ENCODE results near the gene EPG5.
A peak's percentile ranks its signal among the peaks of the same experiment; 100 is the strongest.
"Not testable (repeated sequence)": the region's sequence is repeated elsewhere in the genome, so short reads cannot be mapped to it uniquely, and the experiment has no call there.

The EPG5 gene

DNA sequence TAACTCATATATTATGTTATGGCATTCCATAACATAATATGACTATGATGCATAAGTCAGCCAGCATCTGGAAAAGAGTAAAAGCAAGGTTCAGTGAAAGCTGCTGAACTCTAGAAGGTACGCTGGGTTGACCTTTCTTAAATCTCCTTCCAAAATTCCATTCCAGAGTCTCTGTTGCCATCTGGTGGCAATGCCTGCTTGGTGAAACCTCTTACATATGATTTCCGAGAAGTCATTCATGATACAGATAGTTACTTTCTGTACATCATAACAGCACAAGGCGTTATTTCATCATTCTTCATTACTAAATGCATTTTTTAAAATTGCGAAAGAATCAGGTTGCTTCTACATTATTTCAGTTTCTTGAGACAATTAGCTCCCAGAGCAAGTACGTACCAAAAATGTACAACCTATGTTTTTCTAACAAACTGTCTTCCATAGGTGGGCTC lies 7.0 kb upstream of the EPG5 start:
- H3K4me1 ChIP-seq (ENCODE audit: control insufficient read depth, insufficient read depth, low read length): peaks cover 4% of the 10 kb centered on the region
- no peaks in the 10 kb centered on the region for H3K36me3 ChIP-seq (ENCODE audit: control insufficient read depth, insufficient read depth, low read length, severe bottlenecking)
- no peaks in the 10 kb centered on the region for H3K9me3 ChIP-seq (ENCODE audit: control insufficient read depth, low read length)
- peak; percentile 94 for DNase-seq (ENCODE audit: low read depth)
- H3K9ac ChIP-seq (ENCODE audit: low read length): peak overlapping the region; percentile 11
- no peaks in the 10 kb centered on the region for H3K27me3 ChIP-seq (replicated peaks; ENCODE audit: control insufficient read depth, insufficient read depth, low read length)
- no peak overlapping the region for H3K4me3 ChIP-seq (ENCODE audit: low read length)

GRCh38 chr18:45964913-45965312 lies 2.2 kb downstream of the EPG5 start:
- DNase-seq (ENCODE audit: low read depth); H3K9me3 ChIP-seq (ENCODE audit: control insufficient read depth, low read length); H3K4me3 ChIP-seq (ENCODE audit: low read length); H3K36me3 ChIP-seq (ENCODE audit: control insufficient read depth, insufficient read depth, low read length, severe bottlenecking); H3K9ac ChIP-seq (ENCODE audit: low read length); H3K27me3 ChIP-seq (replicated peaks; ENCODE audit: control insufficient read depth, insufficient read depth, low read length): not testable (repeated sequence)
- peaks cover 30% of the 10 kb centered on the region for H3K4me1 ChIP-seq (ENCODE audit: control insufficient read depth, insufficient read depth, low read length)

DNA sequence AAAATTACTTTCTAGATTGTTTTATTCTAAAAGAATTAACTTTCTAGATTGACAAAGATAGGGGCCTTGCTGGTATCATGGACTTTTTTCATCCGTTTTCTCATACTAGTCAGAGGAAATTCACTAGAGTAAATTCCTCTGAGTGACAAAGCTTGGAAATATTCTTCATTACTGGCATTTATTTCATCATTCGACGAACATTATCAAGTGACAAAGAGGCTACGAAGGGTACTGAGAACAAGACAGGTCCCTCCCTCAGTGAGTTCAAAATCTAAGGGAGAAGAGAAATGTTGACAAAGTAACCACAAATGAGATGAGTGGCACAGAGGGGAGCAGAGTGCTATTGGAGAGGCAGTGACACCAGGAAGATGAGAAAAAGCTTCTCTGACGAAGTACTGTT lies 4.3 kb downstream of the EPG5 start:
- Histone ChIP-seq H3K4me1 (ENCODE audit: control insufficient read depth, insufficient read depth, low read length) (peaks cover 38% of the 10 kb centered on the region), H3K4me3 (ENCODE audit: low read length) (no peak overlapping the region), H3K27me3 (replicated peaks; ENCODE audit: control insufficient read depth, insufficient read depth, low read length) (no peaks in the 10 kb centered on the region), H3K9me3 (ENCODE audit: control insufficient read depth, low read length) (no peaks in the 10 kb centered on the region), H3K9ac (ENCODE audit: low read length) (peak overlapping the region; percentile 3), H3K36me3 (ENCODE audit: control insufficient read depth, insufficient read depth, low read length, severe bottlenecking) (no peaks in the 10 kb centered on the region)
- peak; percentile 40 for DNase-seq (ENCODE audit: low read depth)

GRCh38 chr18:45962461-45962860 lies 4.7 kb downstream of the EPG5 start:
- DNase-seq (ENCODE audit: low read depth): peak; percentile 16
- Histone ChIP-seq H3K27me3 (replicated peaks; ENCODE audit: control insufficient read depth, insufficient read depth, low read length) (no peaks in the 10 kb centered on the region), H3K9me3 (ENCODE audit: control insufficient read depth, low read length) (no peaks in the 10 kb centered on the region), H3K9ac (ENCODE audit: low read length) (peak overlapping the region; percentile 3), H3K4me3 (ENCODE audit: low read length) (no peak overlapping the region), H3K4me1 (ENCODE audit: control insufficient read depth, insufficient read depth, low read length) (peaks cover 39% of the 10 kb centered on the region), H3K36me3 (ENCODE audit: control insufficient read depth, insufficient read depth, low read length, severe bottlenecking) (no peaks in the 10 kb centered on the region)

- not testable (repeated sequence) for H3K36me3 ChIP-seq (ENCODE audit: control insufficient read depth, insufficient read depth, low read length, severe bottlenecking); H3K9me3 ChIP-seq (ENCODE audit: control insufficient read depth, low read length); H3K4me3 ChIP-seq (ENCODE audit: low read length); DNase-seq (ENCODE audit: low read depth); H3K9ac ChIP-seq (ENCODE audit: low read length); H3K27me3 ChIP-seq (replicated peaks; ENCODE audit: control insufficient read depth, insufficient read depth, low read length)
- H3K4me1 ChIP-seq (ENCODE audit: control insufficient read depth, insufficient read depth, low read length): peaks cover 56% of the 10 kb centered on the region
These were observed 7.6 kb downstream of the EPG5 start for GRCh38 chr18:45959484-45959883.

GRCh38 chr18:45958730-45959129 lies 8.4 kb downstream of the EPG5 start:
- Histone ChIP-seq H3K9me3 (ENCODE audit: control insufficient read depth, low read length) (no peaks in the 10 kb centered on the region), H3K4me3 (ENCODE audit: low read length) (no peak overlapping the region), H3K4me1 (ENCODE audit: control insufficient read depth, insufficient read depth, low read length) (peaks cover 63% of the 10 kb centered on the region), H3K9ac (ENCODE audit: low read length) (no peak overlapping the region), H3K27me3 (replicated peaks; ENCODE audit: control insufficient read depth, insufficient read depth, low read length) (no peaks in the 10 kb centered on the region), H3K36me3 (ENCODE audit: control insufficient read depth, insufficient read depth, low read length, severe bottlenecking) (peaks cover 4% of the 10 kb centered on the region)
- no peak for DNase-seq (ENCODE audit: low read depth)

DNA sequence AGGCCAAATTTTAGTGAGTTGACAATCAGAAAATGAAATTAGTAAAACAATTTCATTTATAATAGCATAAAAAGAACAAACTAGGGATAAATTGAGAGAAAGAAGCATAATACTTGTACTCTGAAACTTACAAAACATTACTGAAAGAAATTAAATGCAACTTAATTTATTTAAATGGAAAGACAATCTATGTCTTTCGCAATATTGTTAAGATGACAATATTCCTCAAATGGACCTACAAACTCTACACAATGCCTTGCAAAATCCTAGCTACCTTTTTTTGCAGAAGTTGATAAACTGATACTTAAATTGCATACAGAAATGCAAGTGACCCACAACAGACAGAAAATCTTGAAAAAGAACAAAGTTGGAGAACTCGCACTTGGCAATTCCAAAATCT lies 9.1 kb downstream of the EPG5 start:
- DNase-seq (ENCODE audit: low read depth): peak; percentile 26
- no peak overlapping the region for H3K9ac ChIP-seq (ENCODE audit: low read length)
- peaks cover 11% of the 10 kb centered on the region for H3K36me3 ChIP-seq (ENCODE audit: control insufficient read depth, insufficient read depth, low read length, severe bottlenecking)
- no peaks in the 10 kb centered on the region for H3K9me3 ChIP-seq (ENCODE audit: control insufficient read depth, low read length)
- H3K4me3 ChIP-seq (ENCODE audit: low read length): no peak overlapping the region
- H3K27me3 ChIP-seq (replicated peaks; ENCODE audit: control insufficient read depth, insufficient read depth, low read length): no peaks in the 10 kb centered on the region
- H3K4me1 ChIP-seq (ENCODE audit: control insufficient read depth, insufficient read depth, low read length): peaks cover 65% of the 10 kb centered on the region

DNA sequence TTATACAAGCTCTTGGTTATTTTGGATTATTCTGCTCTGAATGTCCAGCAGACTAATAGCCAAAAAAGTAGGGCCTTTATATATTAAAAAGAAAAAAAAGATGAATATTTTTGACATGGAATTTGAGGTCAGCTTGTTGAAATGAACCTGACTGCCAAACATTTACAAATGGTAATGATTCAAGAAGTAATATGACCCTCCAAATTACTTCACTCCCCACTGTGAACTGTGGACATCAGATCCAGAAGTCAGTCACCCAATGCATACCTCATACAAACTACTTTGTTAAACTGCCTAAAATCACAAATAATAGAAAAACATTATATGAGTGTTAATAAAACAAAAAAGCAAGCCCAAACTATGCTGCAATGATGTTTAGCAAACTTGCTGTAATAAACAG lies 10.0 kb downstream of the EPG5 start:
- Histone ChIP-seq H3K9me3 (ENCODE audit: control insufficient read depth, low read length) (no peaks in the 10 kb centered on the region), H3K4me3 (ENCODE audit: low read length) (no peak overlapping the region), H3K9ac (ENCODE audit: low read length) (no peak overlapping the region), H3K36me3 (ENCODE audit: control insufficient read depth, insufficient read depth, low read length, severe bottlenecking) (peaks cover 18% of the 10 kb centered on the region), H3K27me3 (replicated peaks; ENCODE audit: control insufficient read depth, insufficient read depth, low read length) (no peaks in the 10 kb centered on the region), H3K4me1 (ENCODE audit: control insufficient read depth, insufficient read depth, low read length) (peaks cover 61% of the 10 kb centered on the region)
- DNase-seq (ENCODE audit: low read depth): peak; percentile 77

GRCh38 chr18:45954070-45954934 lies 12.8 kb downstream of the EPG5 start:
- Histone ChIP-seq H3K27me3 (replicated peaks; ENCODE audit: control insufficient read depth, insufficient read depth, low read length) (no peaks in the 10 kb centered on the region), H3K4me1 (ENCODE audit: control insufficient read depth, insufficient read depth, low read length) (peaks cover 72% of the 10 kb centered on the region), H3K36me3 (ENCODE audit: control insufficient read depth, insufficient read depth, low read length, severe bottlenecking) (peaks cover 35% of the 10 kb centered on the region), H3K9ac (ENCODE audit: low read length) (peak overlapping the region; percentile 40), H3K4me3 (ENCODE audit: low read length) (peak overlapping the region; percentile 22), H3K9me3 (ENCODE audit: control insufficient read depth, low read length) (no peaks in the 10 kb centered on the region)
- DNase-seq (ENCODE audit: low read depth): peak; percentile 87

GRCh38 chr18:45951016-45951714 lies 16.0 kb downstream of the EPG5 start:
- Histone ChIP-seq H3K36me3 (ENCODE audit: control insufficient read depth, insufficient read depth, low read length, severe bottlenecking) (peaks cover 66% of the 10 kb centered on the region), H3K4me3 (ENCODE audit: low read length) (peak overlapping the region; percentile 6), H3K9ac (ENCODE audit: low read length) (peak overlapping the region; percentile 52), H3K27me3 (replicated peaks; ENCODE audit: control insufficient read depth, insufficient read depth, low read length) (no peaks in the 10 kb centered on the region), H3K9me3 (ENCODE audit: control insufficient read depth, low read length) (no peaks in the 10 kb centered on the region), H3K4me1 (ENCODE audit: control insufficient read depth, insufficient read depth, low read length) (peaks cover 48% of the 10 kb centered on the region)
- DNase-seq (ENCODE audit: low read depth): peak; percentile 82

- no peak overlapping the region for H3K4me3 ChIP-seq (ENCODE audit: low read length)
- H3K36me3 ChIP-seq (ENCODE audit: control insufficient read depth, insufficient read depth, low read length, severe bottlenecking): peaks cover 97% of the 10 kb centered on the region
- no peak for DNase-seq (ENCODE audit: low read depth)
- H3K4me1 ChIP-seq (ENCODE audit: control insufficient read depth, insufficient read depth, low read length): peaks cover 3% of the 10 kb centered on the region
- no peaks in the 10 kb centered on the region for H3K27me3 ChIP-seq (replicated peaks; ENCODE audit: control insufficient read depth, insufficient read depth, low read length)
- H3K9ac ChIP-seq (ENCODE audit: low read length): no peak overlapping the region
- no peaks in the 10 kb centered on the region for H3K9me3 ChIP-seq (ENCODE audit: control insufficient read depth, low read length)
These were observed 21.5 kb downstream of the EPG5 start for GRCh38 chr18:45945669-45946068.

All from adipocyte (in vitro differentiated cells).